K562 (cell line): ENCODE results near the gene RAI1. TPM values are rescaled to one million over a fixed set of nuclear protein-coding genes. Genes with fewer than 3 reads are reported as not detected.

Source experiments
- ATAC-seq: fragments of 200-7000 bp; cut with Tn5 transposase; 3 replicates; pipeline ENCODE4 v1.9.1; 2020; ENCODE audit warnings: moderate library complexity
- BruUV-seq: library from RNA; stranded (reverse); fragments of 400-500 nt; replicated peaks from 2 replicates; lab custom pipeline; 2021; lab: Mats Ljungman, UMichigan
- CTCF ChIA-PET: fragments of 300-600 bp; formaldehyde crosslinking; extraction: SDS; loops from one replicate; lab custom pipeline; 2021; ENCODE audit warnings: low intra/inter-chr PET ratio; lab: Yijun Ruan, JAX
- POLR2A ChIA-PET: fragments of 300-600, 350-650 bp; sonication (Branson Sonifier 250); formaldehyde crosslinking; extraction: SDS; loops from one replicate; lab custom pipeline; 2021; ENCODE audit warnings: antibody characterized with exemption, inconsistent platforms; lab: Yijun Ruan, JAX
- DNase-seq, 4 experiments: peaks; one replicate each; pipeline versions ENCODE4 v3.0.0 to v3.0.0-alpha.2; 2011 to 2018; ENCODE audit warnings: low spot score in 3 of 4, mixed read lengths in 3 of 4; ENCODE audit errors: extremely low read depth in 1 of 4
- FAIRE-seq: peaks from 2 replicates; lab custom pipeline; 2011; peaks lifted over from hg19 to GRCh38; lab: Jason Lieb, UNC
- H2AFZ ChIP-seq: 2 replicates; pipeline ENCODE4 v1.6.0; 2011; ENCODE audit warnings: low read depth, low read length, control low read depth, inconsistent platforms
- H3K27ac ChIP-seq: fragments of 200-600 bp; 3 replicates; pipeline ENCODE4 v1.8.0; 2011; ENCODE audit warnings: low read depth, mild to moderate bottlenecking, control low read depth, inconsistent platforms, low read length, moderate library complexity, mixed read lengths; ENCODE audit errors: extremely low read depth
- H3K27me3 ChIP-seq, 2 experiments: fragments of 300-600 bp in 1 of 2; 2 replicates in 1 of 2; 3 replicates in 1 of 2; pipeline versions ENCODE4 v1.6.0 to v1.8.0; 2011; ENCODE audit warnings: inconsistent platforms in 2 of 2, low read length in 2 of 2, mild to moderate bottlenecking in 1 of 2, mixed read lengths in 1 of 2, moderate library complexity in 1 of 2; ENCODE audit not compliant: control insufficient read depth in 2 of 2, insufficient read depth in 2 of 2
- H3K36me3 ChIP-seq: fragments of 300-600 bp; 3 replicates; pipeline ENCODE4 v1.8.0; 2011; ENCODE audit warnings: mild to moderate bottlenecking, low read length, inconsistent platforms; ENCODE audit not compliant: control insufficient read depth, insufficient read depth
- H3K4me1 ChIP-seq, 2 experiments: fragments of 200-600 bp in 1 of 2; replicated peaks in 1 of 2; 2 replicates in 1 of 2; 3 replicates in 1 of 2; pipeline versions ENCODE4 v1.5.1 to v1.8.0; 2011; ENCODE audit warnings: inconsistent platforms in 2 of 2, low read length in 2 of 2, mild to moderate bottlenecking in 1 of 2, mixed read lengths in 1 of 2, moderate library complexity in 1 of 2; ENCODE audit not compliant: control insufficient read depth in 2 of 2, insufficient read depth in 2 of 2
- H3K4me2 ChIP-seq: 2 replicates; pipeline ENCODE4 v1.6.1; 2011; ENCODE audit warnings: low read length, control low read depth, inconsistent platforms, mixed read lengths; ENCODE audit not compliant: insufficient read depth
- H3K4me3 ChIP-seq: fragments of 200-600 bp; sonication (generic), shearing (Covaris generic); 2 replicates; pipeline ENCODE4 v1.5.1; 2016; ENCODE audit warnings: control low read depth, inconsistent platforms
- H3K79me2 ChIP-seq: fragments of 200-600 bp; 3 replicates; pipeline ENCODE4 v1.8.0; 2011; ENCODE audit warnings: low read length, inconsistent platforms; ENCODE audit not compliant: control insufficient read depth, insufficient read depth
- H3K9ac ChIP-seq, 2 experiments: 2 replicates each; pipeline versions ENCODE4 v1.6.0 to v1.6.1; 2011; ENCODE audit warnings: low read depth in 2 of 2, low read length in 2 of 2, control low read depth in 1 of 2, inconsistent platforms in 1 of 2, mild to moderate bottlenecking in 1 of 2, mixed read lengths in 1 of 2; ENCODE audit not compliant: insufficient read depth in 1 of 2
- H3K9me1 ChIP-seq: one replicate; pipeline ENCODE4 v1.6.0; 2011; ENCODE audit warnings: inconsistent platforms, mild to moderate bottlenecking, low read length, moderate library complexity; ENCODE audit not compliant: control insufficient read depth, insufficient read depth
- H3K9me3 ChIP-seq: replicated peaks from 2 replicates; pipeline ENCODE4 v1.5.1; 2011; ENCODE audit warnings: low read depth, low read length, inconsistent platforms; ENCODE audit not compliant: control insufficient read depth, insufficient read depth
- H4K20me1 ChIP-seq: replicated peaks from 2 replicates; pipeline ENCODE4 v1.6.1; 2011; ENCODE audit warnings: low read length, inconsistent platforms, mixed read lengths; ENCODE audit not compliant: control insufficient read depth, insufficient read depth
- BACH1 ChIP-seq: fragments of 200-800 bp; sonication (Bioruptor generic); IDR thresholded peaks from 2 replicates; pipeline ENCODE4 v1.6.1; 2016; ENCODE audit warnings: missing genetic modification characterization, missing compliant biosample characterization
- CHD1 ChIP-seq: fragments of 200-600 bp; sonication (generic); IDR thresholded peaks from one replicate; pipeline ENCODE4 v1.6.1; 2012; ENCODE audit warnings: mild to moderate bottlenecking, moderate library complexity, low read length, inconsistent platforms
- GTF2F1 ChIP-seq: IDR thresholded peaks from 2 replicates; pipeline ENCODE4 v1.6.1; 2011; ENCODE audit warnings: low read depth, low read length, improper control_type of control experiment
- MAZ ChIP-seq, 2 experiments: fragments of 450-650 bp in 1 of 2; sonication (generic) in 1 of 2; formaldehyde crosslinking; IDR thresholded peaks in 1 of 2; conservative IDR thresholded peaks in 1 of 2; 2 replicates each; pipeline versions ENCODE4 v1.4.0 to v1.5.0; 2020; ENCODE audit warnings: mild to moderate bottlenecking in 1 of 2, missing genetic modification reagents in 1 of 2
- POLR2H ChIP-seq: IDR thresholded peaks from 2 replicates; pipeline ENCODE4 v1.6.1; 2016; ENCODE audit warnings: missing genetic modification characterization, low read depth, mild to moderate bottlenecking, control low read depth, missing compliant biosample characterization, moderate library complexity
- ZFP91 ChIP-seq: sonication (generic); formaldehyde crosslinking; IDR thresholded peaks from 2 replicates; pipeline ENCODE4 v1.8.0; 2022; ENCODE audit warnings: mild to moderate bottlenecking, missing genetic modification reagents
- ZNF277 ChIP-seq: fragments of 250-450 bp; sonication (Bioruptor Pico); IDR thresholded peaks from 2 replicates; pipeline ENCODE4 v1.8.0; 2022; ENCODE audit warnings: inconsistent platforms, mild to moderate bottlenecking, moderate library complexity, borderline replicate concordance
- ZNF583 ChIP-seq: fragments of 250-450 bp; sonication (Bioruptor Pico); IDR thresholded peaks from 2 replicates; pipeline ENCODE4 v1.4.0; 2020
- WGBS: fragments of 100-300 bp; shearing (Covaris generic); methylation state at CpG from one replicate; pipeline ENCODE4 v1.1.6; 2016; ENCODE audit warnings: low coverage, mixed read lengths; ENCODE audit not compliant: insufficient coverage; ENCODE audit errors: missing lambda C conversion rate; 5-methylcytosine and 5-hydroxymethylcytosine counted together
- in situ Hi-C: fragments of 300-500 bp; cut with MboI; formaldehyde crosslinking; loops from 4 replicates; pipeline ENCODE4 v1.15.0; 2018; ENCODE audit warnings: inconsistent platforms, mixed read lengths
- intact Hi-C: fragments of 100-400 bp; cut with micrococcal nuclease; formaldehyde crosslinking; loops from 2 replicates; pipeline ENCODE4 v1.14.2; 2022
- polyA plus RNA-seq, 8 experiments: library from polyadenylated mRNA; depleted of rRNA in 4 of 8; stranded (reverse) in 5 of 8; unstranded in 3 of 8; fragments of >200 nt; fragmentation: Nextera tagmentation in 2 of 8; fragmentation: Illumina TruSeq in 1 of 8; extraction: Ambion mirVana in 2 of 8; extraction: Trizol in 1 of 8; gene quantifications; 2 replicates each; pipeline versions ENCODE4 v1.2.1 to v1.2.3, GENCODE V29; 2011 to 2014; ENCODE audit warnings: inconsistent platforms in 1 of 8, missing spikeins in 1 of 8
- total RNA-seq, 7 experiments: library from RNA; depleted of rRNA in 6 of 7; stranded (reverse); fragments of >200 nt in 6 of 7; fragmentation: Illumina TruSeq in 2 of 7; extraction: Trizol in 2 of 7; gene quantifications; 2 replicates each; pipeline versions ENCODE4 v1.2.1 to v1.2.3, GENCODE V29; 2011 to 2021; ENCODE audit warnings: low replicate concordance in 1 of 7
- TF ChIP-seq, protein P1 (sequence below): fragments of 450-650 bp; IDR thresholded peaks from 2 replicates; pipeline ENCODE4 v1.6.1; 2016; ENCODE audit warnings: missing biosample characterization, missing genetic modification characterization
- TF ChIP-seq, protein P2 (sequence below): fragments of 150-350 bp; conservative IDR thresholded peaks from 2 replicates; pipeline ENCODE4 v1.6.1; 2014; ENCODE audit warnings: low read length

Gene RAI1
- total and polyA plus RNA-seq, 9 of the 15 experiments (the other 6 are each of a cell fraction or from before 2014, with no cell fraction given), result 0.68 to 19.9 (median 5.5) TPM

DNA sequence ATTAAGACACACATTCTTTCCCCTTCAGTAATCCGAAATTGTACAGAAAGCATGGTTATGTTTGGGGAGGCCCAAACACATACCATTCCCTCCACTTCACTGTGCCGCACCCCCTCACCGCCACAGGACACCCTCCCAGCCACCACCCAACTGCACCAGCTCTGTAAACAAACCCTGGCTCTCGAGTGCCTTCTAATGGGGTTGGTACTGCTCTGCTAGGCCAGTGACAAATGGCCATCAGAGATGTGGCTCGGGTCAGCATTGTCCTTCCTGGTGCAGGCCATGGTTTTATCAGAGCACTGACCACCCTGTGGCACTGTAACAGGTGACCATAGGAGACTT is 179.5 kb downstream of the RAI1 start:
- H3K4me2 ChIP-seq, result no peak overlapping the region
- WGBS, result 38% methylated on average over 5 of the region's 5 CpGs
- H2AFZ ChIP-seq, result no peak overlapping the region
- no peaks in the 10 kb centered on the region for H3K9me3 ChIP-seq
- H3K9ac ChIP-seq, result peak overlapping the region in 1 of 2 experiments; percentile 58; a peak in 1 of 4 replicates
- peaks cover 0 to 5% of the 10 kb centered on the region in 2 experiments; a peak in 2 of 5 replicates for H3K4me1 ChIP-seq
- no peak overlapping the region for H3K27ac ChIP-seq
- ChIA-PET CTCF (interaction anchor here (0.6 to 3.0 kb wide), 3 partner anchors 48 to 179 kb away, joined by 3 to 24 read pairs (median 7); no protein-coding TSS in a partner anchor), POLR2A (interaction anchor here (0.7 to 1.0 kb wide), 3 partner anchors 14 to 98 kb away, joined by 3 to 4 read pairs (median 3); no protein-coding TSS in a partner anchor)
- no peaks in the 10 kb centered on the region for H3K9me1 ChIP-seq
- no peaks in the 10 kb centered on the region for H3K79me2 ChIP-seq
- in situ Hi-C loops (loop anchor here (5.0 kb wide), 1 partner anchor 183 kb away; no protein-coding TSS in a partner anchor), intact Hi-C loops (loop anchor here (1.0 to 2.0 kb wide), 2 partner anchors 48 to 180 kb away; partner anchors contain the start of gene RAI1)
- DNase-seq (no peak), FAIRE-seq (no peak), ATAC-seq (no peak)
- no peak overlapping the region for H3K4me3 ChIP-seq
- BruUV-seq, result no TSS peak
- no peaks in the 10 kb centered on the region for H3K36me3 ChIP-seq
- H3K27me3 ChIP-seq, result no peaks in the 10 kb centered on the region
- H4K20me1 ChIP-seq, result no peaks in the 10 kb centered on the region
- TF ChIP-seq, protein P1, sequence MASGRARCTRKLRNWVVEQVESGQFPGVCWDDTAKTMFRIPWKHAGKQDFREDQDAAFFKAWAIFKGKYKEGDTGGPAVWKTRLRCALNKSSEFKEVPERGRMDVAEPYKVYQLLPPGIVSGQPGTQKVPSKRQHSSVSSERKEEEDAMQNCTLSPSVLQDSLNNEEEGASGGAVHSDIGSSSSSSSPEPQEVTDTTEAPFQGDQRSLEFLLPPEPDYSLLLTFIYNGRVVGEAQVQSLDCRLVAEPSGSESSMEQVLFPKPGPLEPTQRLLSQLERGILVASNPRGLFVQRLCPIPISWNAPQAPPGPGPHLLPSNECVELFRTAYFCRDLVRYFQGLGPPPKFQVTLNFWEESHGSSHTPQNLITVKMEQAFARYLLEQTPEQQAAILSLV (tag), result no peak
- TF ChIP-seq MAZ (CRISPR knock-in tag; conservative IDR thresholded peaks at IDR 0.05 in 1 of 2, IDR thresholded peaks at IDR 0.05 in 1 of 2) (no peak), ZNF583 (CRISPR knock-in tag) (no peak), GTF2F1 (no peak), POLR2H (tag) (no peak), ZFP91 (CRISPR knock-in tag) (no peak), CHD1 (no peak), ZNF277 (no peak), BACH1 (tag) (no peak)
- TF ChIP-seq, protein P2, sequence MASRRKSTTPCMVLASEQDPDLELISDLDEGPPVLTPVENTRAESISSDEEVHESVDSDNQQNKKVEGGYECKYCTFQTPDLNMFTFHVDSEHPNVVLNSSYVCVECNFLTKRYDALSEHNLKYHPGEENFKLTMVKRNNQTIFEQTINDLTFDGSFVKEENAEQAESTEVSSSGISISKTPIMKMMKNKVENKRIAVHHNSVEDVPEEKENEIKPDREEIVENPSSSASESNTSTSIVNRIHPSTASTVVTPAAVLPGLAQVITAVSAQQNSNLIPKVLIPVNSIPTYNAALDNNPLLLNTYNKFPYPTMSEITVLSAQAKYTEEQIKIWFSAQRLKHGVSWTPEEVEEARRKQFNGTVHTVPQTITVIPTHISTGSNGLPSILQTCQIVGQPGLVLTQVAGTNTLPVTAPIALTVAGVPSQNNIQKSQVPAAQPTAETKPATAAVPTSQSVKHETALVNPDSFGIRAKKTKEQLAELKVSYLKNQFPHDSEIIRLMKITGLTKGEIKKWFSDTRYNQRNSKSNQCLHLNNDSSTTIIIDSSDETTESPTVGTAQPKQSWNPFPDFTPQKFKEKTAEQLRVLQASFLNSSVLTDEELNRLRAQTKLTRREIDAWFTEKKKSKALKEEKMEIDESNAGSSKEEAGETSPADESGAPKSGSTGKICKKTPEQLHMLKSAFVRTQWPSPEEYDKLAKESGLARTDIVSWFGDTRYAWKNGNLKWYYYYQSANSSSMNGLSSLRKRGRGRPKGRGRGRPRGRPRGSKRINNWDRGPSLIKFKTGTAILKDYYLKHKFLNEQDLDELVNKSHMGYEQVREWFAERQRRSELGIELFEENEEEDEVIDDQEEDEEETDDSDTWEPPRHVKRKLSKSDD, result no peak
